Panc1 (cell line): ENCODE data around the gene COQ10A.

Experiments
- POLR2AphosphoS5 ChIP-seq: IDR thresholded peaks from 2 replicates; pipeline ENCODE4 v1.6.1; 2012; ENCODE audit warnings: mild to moderate bottlenecking, low read depth, low read length, moderate library complexity
- TCF7L2 ChIP-seq: IDR thresholded peaks from 2 replicates; pipeline ENCODE4 v1.6.1; 2011; ENCODE audit warnings: mild to moderate bottlenecking, low read depth, low read length, inconsistent platforms
- TF ChIP-seq, protein P1 (sequence below): fragments of 450-650 bp; IDR thresholded peaks from 2 replicates; pipeline ENCODE4 v1.5.1; 2017; ENCODE audit warnings: mild to moderate bottlenecking
- TF ChIP-seq, protein P2 (sequence below), 2 experiments: IDR thresholded peaks; 2 replicates each; pipeline ENCODE4 v1.6.1; 2011 to 2012; ENCODE audit warnings: low read depth in 2 of 2, control low read depth in 1 of 2, low read length in 1 of 2, mild to moderate bottlenecking in 1 of 2, moderate library complexity in 1 of 2; ENCODE audit not compliant: insufficient read depth in 1 of 2

DNA sequence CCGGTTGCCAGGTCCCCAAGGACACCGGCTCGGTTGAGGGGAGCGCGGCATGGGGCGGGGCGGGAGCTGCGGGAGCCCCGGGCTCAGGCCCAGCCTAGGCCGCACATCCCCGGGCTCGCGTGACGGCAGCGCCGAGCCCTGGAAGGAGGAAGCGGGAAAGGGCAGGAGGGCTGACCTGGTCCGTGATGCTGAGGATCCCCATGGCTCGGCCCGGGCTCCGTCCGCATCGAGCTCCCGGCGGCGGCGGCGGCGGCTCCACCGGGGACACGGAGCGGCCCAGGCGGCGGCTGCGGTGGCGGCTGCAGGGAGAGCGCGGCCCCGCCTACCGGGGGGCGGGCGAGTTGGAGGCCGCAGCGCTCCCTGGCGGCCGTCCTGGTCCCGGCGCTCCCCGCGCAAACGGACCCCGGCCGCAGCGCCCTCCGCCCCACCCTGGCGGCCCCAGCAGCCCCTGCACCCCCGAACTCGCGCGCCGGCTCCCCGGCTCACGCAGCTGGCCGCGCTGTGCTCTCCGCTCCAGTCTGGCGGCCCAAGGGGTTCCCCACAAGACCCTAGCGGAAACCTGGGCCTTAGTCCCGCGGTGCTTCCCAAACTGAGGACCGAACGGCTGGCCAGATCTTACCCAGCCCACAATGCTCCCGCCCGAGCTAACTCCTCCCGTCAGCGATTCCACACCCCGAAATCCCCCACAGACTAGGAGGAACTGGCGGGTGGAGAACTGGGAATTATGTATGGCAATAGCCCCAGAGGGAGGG lies 8.5 kb upstream of the COQ10A start, which contains the start of gene ANKRD52:
- TF ChIP-seq, protein P1, sequence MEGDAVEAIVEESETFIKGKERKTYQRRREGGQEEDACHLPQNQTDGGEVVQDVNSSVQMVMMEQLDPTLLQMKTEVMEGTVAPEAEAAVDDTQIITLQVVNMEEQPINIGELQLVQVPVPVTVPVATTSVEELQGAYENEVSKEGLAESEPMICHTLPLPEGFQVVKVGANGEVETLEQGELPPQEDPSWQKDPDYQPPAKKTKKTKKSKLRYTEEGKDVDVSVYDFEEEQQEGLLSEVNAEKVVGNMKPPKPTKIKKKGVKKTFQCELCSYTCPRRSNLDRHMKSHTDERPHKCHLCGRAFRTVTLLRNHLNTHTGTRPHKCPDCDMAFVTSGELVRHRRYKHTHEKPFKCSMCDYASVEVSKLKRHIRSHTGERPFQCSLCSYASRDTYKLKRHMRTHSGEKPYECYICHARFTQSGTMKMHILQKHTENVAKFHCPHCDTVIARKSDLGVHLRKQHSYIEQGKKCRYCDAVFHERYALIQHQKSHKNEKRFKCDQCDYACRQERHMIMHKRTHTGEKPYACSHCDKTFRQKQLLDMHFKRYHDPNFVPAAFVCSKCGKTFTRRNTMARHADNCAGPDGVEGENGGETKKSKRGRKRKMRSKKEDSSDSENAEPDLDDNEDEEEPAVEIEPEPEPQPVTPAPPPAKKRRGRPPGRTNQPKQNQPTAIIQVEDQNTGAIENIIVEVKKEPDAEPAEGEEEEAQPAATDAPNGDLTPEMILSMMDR: peak; percentile 97
- TF ChIP-seq, protein P2, sequence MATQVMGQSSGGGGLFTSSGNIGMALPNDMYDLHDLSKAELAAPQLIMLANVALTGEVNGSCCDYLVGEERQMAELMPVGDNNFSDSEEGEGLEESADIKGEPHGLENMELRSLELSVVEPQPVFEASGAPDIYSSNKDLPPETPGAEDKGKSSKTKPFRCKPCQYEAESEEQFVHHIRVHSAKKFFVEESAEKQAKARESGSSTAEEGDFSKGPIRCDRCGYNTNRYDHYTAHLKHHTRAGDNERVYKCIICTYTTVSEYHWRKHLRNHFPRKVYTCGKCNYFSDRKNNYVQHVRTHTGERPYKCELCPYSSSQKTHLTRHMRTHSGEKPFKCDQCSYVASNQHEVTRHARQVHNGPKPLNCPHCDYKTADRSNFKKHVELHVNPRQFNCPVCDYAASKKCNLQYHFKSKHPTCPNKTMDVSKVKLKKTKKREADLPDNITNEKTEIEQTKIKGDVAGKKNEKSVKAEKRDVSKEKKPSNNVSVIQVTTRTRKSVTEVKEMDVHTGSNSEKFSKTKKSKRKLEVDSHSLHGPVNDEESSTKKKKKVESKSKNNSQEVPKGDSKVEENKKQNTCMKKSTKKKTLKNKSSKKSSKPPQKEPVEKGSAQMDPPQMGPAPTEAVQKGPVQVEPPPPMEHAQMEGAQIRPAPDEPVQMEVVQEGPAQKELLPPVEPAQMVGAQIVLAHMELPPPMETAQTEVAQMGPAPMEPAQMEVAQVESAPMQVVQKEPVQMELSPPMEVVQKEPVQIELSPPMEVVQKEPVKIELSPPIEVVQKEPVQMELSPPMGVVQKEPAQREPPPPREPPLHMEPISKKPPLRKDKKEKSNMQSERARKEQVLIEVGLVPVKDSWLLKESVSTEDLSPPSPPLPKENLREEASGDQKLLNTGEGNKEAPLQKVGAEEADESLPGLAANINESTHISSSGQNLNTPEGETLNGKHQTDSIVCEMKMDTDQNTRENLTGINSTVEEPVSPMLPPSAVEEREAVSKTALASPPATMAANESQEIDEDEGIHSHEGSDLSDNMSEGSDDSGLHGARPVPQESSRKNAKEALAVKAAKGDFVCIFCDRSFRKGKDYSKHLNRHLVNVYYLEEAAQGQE (IDR thresholded peaks at IDR 0.05; ENCODE audit: insufficient read depth in 1 of 2, low read depth in 2 of 2, low read length in 1 of 2): no peak
- TF ChIP-seq TCF7L2: no peak
- peak; percentile 59; the same call in 1 of the 2 replicates for TF ChIP-seq POLR2AphosphoS5
